HEK293T (cell line): ENCODE data around the gene NT5M.

Source experiments
- ARNT ChIP-seq: fragments of 450-650 bp; IDR thresholded peaks from 2 replicates; pipeline ENCODE4 v1.6.1; 2017; ENCODE audit warnings: mild to moderate bottlenecking
- FOXK2 ChIP-seq: fragments of 450-650 bp; IDR thresholded peaks from 2 replicates; pipeline ENCODE4 v1.6.1; 2016; ENCODE audit warnings: mild to moderate bottlenecking
- L3MBTL2 ChIP-seq: fragments of 450-650 bp; conservative IDR thresholded peaks from 2 replicates; pipeline ENCODE4 v1.6.1; 2016; ENCODE audit warnings: mild to moderate bottlenecking
- PKNOX1 ChIP-seq: fragments of 450-650 bp; IDR thresholded peaks from 2 replicates; pipeline ENCODE4 v1.6.1; 2016
- SP1 ChIP-seq: fragments of 450-650 bp; IDR thresholded peaks from 2 replicates; pipeline ENCODE4 v1.6.1; 2017
- SUZ12 ChIP-seq: fragments of 450-650 bp; IDR thresholded peaks from 2 replicates; pipeline ENCODE4 v1.6.1; 2016; ENCODE audit warnings: mild to moderate bottlenecking

- TF ChIP-seq ARNT, result no peak
- TF ChIP-seq L3MBTL2, result no peak
- TF ChIP-seq SUZ12, result no peak
- TF ChIP-seq PKNOX1, result no peak
- no peak for TF ChIP-seq FOXK2
- TF ChIP-seq SP1, result no peak
These were observed 85.7 kb downstream of the NT5M start for GRCh38 chr17:17388657-17389496.
